ENCODE measurements around the gene CYP3A5.

Gene CYP3A5

GRCh38 chr7:99616359-99617191, 63.2 kb downstream of the CYP3A5 start, which contains the start of gene ZSCAN25:
TSS of gene ZSCAN25 (plus strand) at chr7:99616946. CDS start at chr7:99619607, 2,661 bp downstream.
- in situ Hi-C loops (cut with MboI; ENCODE audit: low pct_unique_long_range_greater_than_20kb, low sequenced_read_pairs, unreplicated experiment): no loop called here
- DNase-seq (ENCODE audit: low spot score): peak; percentile 93
- TF ChIP-seq CTCF (IDR thresholded peaks at IDR 0.05; ENCODE audit: extremely low read depth, insufficient read depth, missing control alignments): peak; percentile 64

- in situ Hi-C loops (cut with MboI; ENCODE audit: low pct_unique_long_range_greater_than_20kb, low sequenced_read_pairs, unreplicated experiment): no loop called here
- no peak for TF ChIP-seq CTCF (IDR thresholded peaks at IDR 0.05; ENCODE audit: extremely low read depth, insufficient read depth, missing control alignments)
- no peak for DNase-seq (ENCODE audit: low spot score)
Observed at GRCh38 chr7:99615989-99616358, 63.8 kb downstream of the CYP3A5 start.

DNA sequence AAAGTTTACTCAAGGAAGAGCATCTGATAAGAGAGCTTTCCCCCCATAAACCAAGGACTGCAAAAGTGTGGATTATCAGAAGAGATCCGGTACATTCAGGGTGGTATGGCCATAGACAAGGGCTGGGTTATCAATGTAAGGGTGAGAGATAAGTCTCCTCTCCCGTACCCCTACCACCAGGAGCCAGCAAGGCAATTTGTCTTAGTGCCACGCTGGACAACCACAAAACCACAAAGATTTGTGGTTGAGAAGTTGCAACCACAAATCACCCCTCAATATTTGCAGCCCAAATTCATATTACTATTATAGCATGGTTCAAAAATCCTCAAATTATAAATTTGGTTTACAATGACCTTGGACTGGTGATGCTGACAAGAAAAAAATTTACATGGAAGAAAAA, 65.3 kb downstream of the CYP3A5 start:
- no peak for TF ChIP-seq CTCF (IDR thresholded peaks at IDR 0.05; ENCODE audit: extremely low read depth, insufficient read depth, missing control alignments)
- in situ Hi-C loops (cut with MboI; ENCODE audit: low pct_unique_long_range_greater_than_20kb, low sequenced_read_pairs, unreplicated experiment): no loop called here
- DNase-seq (ENCODE audit: low spot score): no peak

GRCh38 chr7:99607548-99607947, 72.2 kb downstream of the CYP3A5 start:
- in situ Hi-C loops (cut with MboI; ENCODE audit: low pct_unique_long_range_greater_than_20kb, low sequenced_read_pairs, unreplicated experiment): no loop called here
- no peak for TF ChIP-seq CTCF (IDR thresholded peaks at IDR 0.05; ENCODE audit: extremely low read depth, insufficient read depth, missing control alignments)
- DNase-seq (ENCODE audit: low spot score): no peak

DNA sequence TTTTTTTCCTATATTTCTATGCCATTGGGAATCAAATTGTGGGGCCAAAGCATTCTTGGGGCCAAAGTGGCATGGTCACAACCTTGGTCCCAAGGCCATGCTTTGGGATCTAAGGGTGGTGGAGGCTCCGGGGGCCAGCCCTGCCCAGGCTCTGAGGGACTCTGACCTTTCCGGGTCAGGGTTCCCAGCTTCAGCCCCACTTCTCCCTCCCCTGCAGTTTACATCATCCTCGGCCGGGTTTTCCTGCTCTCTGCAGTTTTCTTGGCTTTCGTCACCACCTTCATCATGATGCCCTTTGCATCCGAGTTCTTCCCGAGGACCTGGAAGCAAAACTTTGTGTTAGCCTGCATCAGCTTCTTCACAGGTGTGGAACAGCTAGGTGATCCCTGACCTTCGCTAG, 73.3 kb downstream of the CYP3A5 start:
- in situ Hi-C loops (cut with MboI; ENCODE audit: low pct_unique_long_range_greater_than_20kb, low sequenced_read_pairs, unreplicated experiment): no loop called here
- no peak for DNase-seq (ENCODE audit: low spot score)
- no peak for TF ChIP-seq CTCF (IDR thresholded peaks at IDR 0.05; ENCODE audit: extremely low read depth, insufficient read depth, missing control alignments)

GRCh38 chr7:99605527-99605926, 74.3 kb downstream of the CYP3A5 start:
- TF ChIP-seq CTCF (IDR thresholded peaks at IDR 0.05; ENCODE audit: extremely low read depth, insufficient read depth, missing control alignments): no peak
- DNase-seq (ENCODE audit: low spot score): no peak
- in situ Hi-C loops (cut with MboI; ENCODE audit: low pct_unique_long_range_greater_than_20kb, low sequenced_read_pairs, unreplicated experiment): no loop called here
